Naive thymus-derived CD4-positive, alpha-beta T cell (primary cell): ENCODE measurements around the gene KDM4C. TPM values are rescaled to one million over a fixed set of nuclear protein-coding genes. Genes with fewer than 3 reads are reported as not detected.
A peak's percentile ranks its signal among the peaks of the same experiment; 100 is the strongest.

Source experiments
- ATAC-seq: fragments of 150-1000 bp; cut with Tn5 transposase; 2 replicates; pipeline ENCODE4 v1.10.0; 2021; ENCODE audit warnings: mild to moderate bottlenecking, moderate library complexity
- CTCF ChIA-PET: fragments of 350-600 bp; sonication (Branson Sonifier 250); formaldehyde crosslinking; loops from one replicate; lab custom pipeline; 2021; ENCODE audit warnings: antibody characterized with exemption; lab: Charles Lee
- POLR2A ChIA-PET: fragments of 350-600 bp; sonication (Branson Sonifier 250); formaldehyde crosslinking; loops from one replicate; lab custom pipeline; 2021; ENCODE audit warnings: antibody characterized with exemption, inconsistent platforms; lab: Charles Lee
- DNase-seq, 9 donors: peaks; one replicate each; pipeline versions ENCODE4 v3.0.0 to v3.0.0-alpha.2; 2020 to 2022; ENCODE audit warnings: mixed read lengths in 1 of 9
- H3K27ac ChIP-seq: one replicate; pipeline ENCODE4 v1.7.0; 2013; ENCODE audit warnings: mild to moderate bottlenecking, low read depth, low read length, moderate library complexity
- H3K27me3 ChIP-seq, 2 donors: one replicate each; pipeline ENCODE4 v1.7.0; 2013; ENCODE audit warnings: low read length in 2 of 2, mild to moderate bottlenecking in 2 of 2, moderate library complexity in 2 of 2; ENCODE audit not compliant: control insufficient read depth in 2 of 2, insufficient read depth in 2 of 2
- H3K36me3 ChIP-seq, 3 experiments: 1 replicate in 2 of 3; 2 replicates in 1 of 3; pipeline ENCODE4 v1.7.0; 2013; ENCODE audit warnings: low read length in 3 of 3, mild to moderate bottlenecking in 3 of 3, moderate library complexity in 1 of 3; ENCODE audit not compliant: insufficient read depth in 3 of 3, control insufficient read depth in 2 of 3
- H3K4me1 ChIP-seq, 2 donors: one replicate each; pipeline ENCODE4 v1.7.0; 2013; ENCODE audit warnings: low read length in 2 of 2, mild to moderate bottlenecking in 2 of 2, moderate library complexity in 1 of 2; ENCODE audit not compliant: control insufficient read depth in 2 of 2, insufficient read depth in 2 of 2
- H3K4me3 ChIP-seq: 2 replicates; pipeline ENCODE4 v1.7.0; 2013; ENCODE audit warnings: mild to moderate bottlenecking, low read length
- H3K9me3 ChIP-seq, 3 experiments: 1 replicate in 2 of 3; 2 replicates in 1 of 3; pipeline ENCODE4 v1.7.0; 2013; ENCODE audit warnings: low read length in 3 of 3; ENCODE audit not compliant: control insufficient read depth in 2 of 3
- H3K27ac Mint-ChIP-seq, 9 donors: one replicate each; pipeline ENCODE4 v1.8.0; 2020 to 2022; ENCODE audit warnings: mixed read lengths in 9 of 9, mild to moderate bottlenecking in 8 of 9, moderate library complexity in 5 of 9, inconsistent platforms in 2 of 9
- H3K27me3 Mint-ChIP-seq, 5 donors: one replicate each; pipeline ENCODE4 v1.8.0; 2021 to 2022; ENCODE audit warnings: mixed read lengths in 5 of 5, mild to moderate bottlenecking in 1 of 5
- H3K36me3 Mint-ChIP-seq, 5 donors: one replicate each; pipeline ENCODE4 v1.8.0; 2020 to 2022; ENCODE audit warnings: mixed read lengths in 5 of 5, mild to moderate bottlenecking in 3 of 5, inconsistent platforms in 1 of 5
- H3K4me1 Mint-ChIP-seq, 7 donors: one replicate each; pipeline ENCODE4 v1.8.0; 2020 to 2022; ENCODE audit warnings: mixed read lengths in 7 of 7, mild to moderate bottlenecking in 3 of 7, inconsistent platforms in 1 of 7
- H3K4me3 Mint-ChIP-seq, 10 donors: one replicate each; pipeline ENCODE4 v1.8.0; 2020 to 2022; ENCODE audit warnings: mild to moderate bottlenecking in 10 of 10, mixed read lengths in 10 of 10, moderate library complexity in 6 of 10, inconsistent platforms in 2 of 10
- H3K9me3 Mint-ChIP-seq, 11 donors: one replicate each; pipeline ENCODE4 v1.8.0; 2020 to 2022; ENCODE audit warnings: mixed read lengths in 11 of 11, mild to moderate bottlenecking in 4 of 11, inconsistent platforms in 1 of 11, moderate library complexity in 1 of 11
- intact Hi-C, 2 donors: fragments of 100-400 bp; cut with micrococcal nuclease; formaldehyde crosslinking; loops; one replicate each; pipeline ENCODE4 v1.15.1; 2023
- polyA plus RNA-seq, 2 donors: library from polyadenylated mRNA; unstranded; fragments of 300-500 nt; fragmentation: Illumina TruSeq; gene quantifications; one replicate each; pipeline ENCODE4 v1.2.3, GENCODE V29; 2021
- total RNA-seq, 6 experiments: library from RNA in 5 of 6; stranded (reverse) in 5 of 6; gene quantifications; 1 replicate in 5 of 6; 2 replicates in 1 of 6; pipeline ENCODE4 v1.2.3 and lab custom pipeline; 2021 to 2026

KDM4C gene
- total and polyA plus RNA-seq, 7 experiments from 2014 or later: 38.5 to 100 (median 91.3) TPM

DNA sequence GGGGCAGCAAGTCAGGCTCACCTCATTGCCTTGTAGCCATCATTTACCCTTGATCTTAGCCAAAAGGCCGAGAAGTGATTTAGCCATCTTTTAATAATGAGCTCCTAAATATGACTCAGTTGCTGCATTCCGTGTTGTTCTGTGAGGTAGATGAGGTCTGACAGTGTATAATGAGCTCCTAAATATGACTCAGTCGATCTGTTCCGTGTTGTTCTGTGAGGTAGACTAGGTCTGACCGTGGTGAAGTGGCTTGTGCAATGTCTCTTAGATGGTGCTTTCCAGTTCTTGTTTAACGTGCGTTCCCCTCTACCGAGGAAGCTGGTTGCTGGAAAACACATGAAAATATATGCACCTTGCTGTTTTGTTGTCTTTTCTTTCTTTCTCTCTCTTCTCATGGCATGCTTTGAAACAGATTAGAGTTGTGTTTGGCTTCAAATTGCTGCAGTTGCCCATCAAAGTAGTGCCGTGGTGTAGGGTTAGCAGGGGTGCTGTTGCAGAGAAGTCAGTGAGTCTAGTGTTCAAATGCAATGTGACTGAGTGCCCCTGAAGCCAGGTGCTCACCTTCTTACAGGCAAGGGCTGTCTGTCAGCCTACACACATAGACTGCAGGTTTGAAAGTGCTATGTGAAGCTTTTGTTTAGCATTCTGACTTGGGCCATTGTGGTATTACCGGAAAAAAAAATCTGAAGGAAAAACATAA, 118.6 kb downstream of the KDM4C start:
- POLR2A ChIA-PET: no interaction called here
- Mint-ChIP-seq H3K4me1 (peaks cover 7 to 71% (median 66%) of the 10 kb centered on the region in 7 donors), H3K9me3 (peaks cover 0 to 6% (median 0%) of the 10 kb centered on the region in 11 donors), H3K27me3 (no peaks in the 10 kb centered on the region), H3K27ac (peak overlapping the region in 2 of 9 donors; percentile 17 to 39), H3K36me3 (peaks cover 8 to 56% (median 35%) of the 10 kb centered on the region in 5 donors), H3K4me3 (peak overlapping the region in 1 of 10 donors; percentile 40)
- Histone ChIP-seq H3K4me3 (no peak overlapping the region), H3K27ac (no peak overlapping the region), H3K36me3 (no peaks in the 10 kb centered on the region), H3K4me1 (peaks cover 0 to 7% of the 10 kb centered on the region in 2 donors), H3K9me3 (no peaks in the 10 kb centered on the region), H3K27me3 (no peaks in the 10 kb centered on the region)
- no peak for ATAC-seq
- intact Hi-C loops: no loop called here
- DNase-seq: no peak
- CTCF ChIA-PET: no interaction called here

GRCh38 chr9:6877671-6878161, 119.9 kb downstream of the KDM4C start:
- Histone ChIP-seq H3K27ac (no peak overlapping the region), H3K9me3 (no peaks in the 10 kb centered on the region), H3K4me3 (no peak overlapping the region), H3K36me3 (no peaks in the 10 kb centered on the region), H3K27me3 (no peaks in the 10 kb centered on the region), H3K4me1 (peaks cover 0 to 7% of the 10 kb centered on the region in 2 donors)
- Mint-ChIP-seq H3K27ac (no peak overlapping the region), H3K4me3 (no peak overlapping the region), H3K4me1 (peaks cover 7 to 67% (median 55%) of the 10 kb centered on the region in 7 donors), H3K36me3 (peaks cover 8 to 54% (median 39%) of the 10 kb centered on the region in 5 donors), H3K27me3 (no peaks in the 10 kb centered on the region), H3K9me3 (peaks cover 0 to 6% (median 0%) of the 10 kb centered on the region in 11 donors)
- intact Hi-C loops: no loop called here
- no peak for DNase-seq
- no peak for ATAC-seq
- ChIA-PET POLR2A (no interaction called here), CTCF (interaction anchor here (1.0 kb wide), 1 partner anchor 8 kb away, joined by 3 read pairs; no protein-coding TSS in a partner anchor)

- intact Hi-C loops: no loop called here
- Mint-ChIP-seq H3K9me3 (peaks cover 0 to 6% (median 0%) of the 10 kb centered on the region in 11 donors), H3K36me3 (peaks cover 8 to 52% (median 39%) of the 10 kb centered on the region in 5 donors), H3K4me1 (peaks cover 3 to 54% (median 43%) of the 10 kb centered on the region in 7 donors), H3K27ac (peak overlapping the region in 1 of 9 donors; percentile 12), H3K4me3 (no peak overlapping the region), H3K27me3 (no peaks in the 10 kb centered on the region)
- CTCF ChIA-PET: no interaction called here
- Histone ChIP-seq H3K27ac (no peak overlapping the region), H3K27me3 (no peaks in the 10 kb centered on the region), H3K36me3 (no peaks in the 10 kb centered on the region), H3K9me3 (no peaks in the 10 kb centered on the region), H3K4me1 (no peaks in the 10 kb centered on the region), H3K4me3 (no peak overlapping the region)
- ATAC-seq (no peak), DNase-seq (no peak)
- POLR2A ChIA-PET: no interaction called here
These were observed 122.9 kb downstream of the KDM4C start for GRCh38 chr9:6880626-6881025.

- ATAC-seq (no peak), DNase-seq (no peak)
- peaks cover 4 to 51% (median 46%) of the 10 kb centered on the region in 5 donors for H3K36me3 Mint-ChIP-seq
- H3K27ac ChIP-seq: no peak overlapping the region
- H3K4me3 Mint-ChIP-seq: no peak overlapping the region
- no peak overlapping the region for H3K4me3 ChIP-seq
- H3K9me3 Mint-ChIP-seq: no peaks in the 10 kb centered on the region
- POLR2A ChIA-PET: no interaction called here
- H3K27me3 Mint-ChIP-seq: no peaks in the 10 kb centered on the region
- no peaks in the 10 kb centered on the region for H3K9me3 ChIP-seq
- H3K27me3 ChIP-seq: no peaks in the 10 kb centered on the region
- CTCF ChIA-PET: no interaction called here
- intact Hi-C loops: no loop called here
- no peaks in the 10 kb centered on the region for H3K4me1 ChIP-seq
- H3K4me1 Mint-ChIP-seq: peaks cover 0 to 36% (median 20%) of the 10 kb centered on the region in 7 donors
- H3K27ac Mint-ChIP-seq: no peak overlapping the region
- H3K36me3 ChIP-seq: peaks cover 0 to 8% (median 0%) of the 10 kb centered on the region in 3 experiments
These were observed 126.3 kb downstream of the KDM4C start for GRCh38 chr9:6884101-6884500.

DNA sequence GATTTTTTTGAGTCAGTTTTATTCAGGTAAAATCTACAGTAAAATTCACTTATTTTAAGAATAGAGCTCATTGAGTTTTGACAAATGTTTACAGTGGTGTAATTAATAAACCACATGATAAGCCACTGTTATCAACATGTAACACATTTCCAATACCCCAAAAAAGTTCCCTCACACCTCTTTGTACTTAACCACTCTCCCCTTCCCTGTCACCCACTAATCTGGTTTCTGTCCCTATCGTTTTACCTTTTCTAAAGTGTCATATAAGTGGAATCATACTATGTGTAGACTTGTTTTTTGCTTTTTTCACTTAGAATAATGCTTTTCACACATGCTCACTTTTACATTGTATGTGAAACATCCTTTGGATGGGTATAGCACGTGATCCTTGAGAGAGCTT, 127.2 kb downstream of the KDM4C start:
- H3K9me3 ChIP-seq: no peaks in the 10 kb centered on the region
- Mint-ChIP-seq H3K9me3 (no peaks in the 10 kb centered on the region), H3K4me1 (peaks cover under 1 to 42% (median 27%) of the 10 kb centered on the region in 7 donors), H3K27me3 (no peaks in the 10 kb centered on the region), H3K4me3 (no peak overlapping the region), H3K36me3 (peaks cover 12 to 57% (median 54%) of the 10 kb centered on the region in 5 donors), H3K27ac (no peak overlapping the region)
- H3K36me3 ChIP-seq: peaks cover 0 to 13% (median 0%) of the 10 kb centered on the region in 3 experiments
- CTCF ChIA-PET: interaction anchor here (0.6 to 0.7 kb wide), 2 partner anchors 121 to 1051 kb away, joined by 3 read pairs; no protein-coding TSS in a partner anchor
- no peak for DNase-seq
- H3K4me3 ChIP-seq: no peak overlapping the region
- intact Hi-C loops: no loop called here
- H3K4me1 ChIP-seq: no peaks in the 10 kb centered on the region
- no peaks in the 10 kb centered on the region for H3K27me3 ChIP-seq
- POLR2A ChIA-PET: no interaction called here
- H3K27ac ChIP-seq: no peak overlapping the region
- ATAC-seq: no peak

GRCh38 chr9:6887051-6887450, 129.3 kb downstream of the KDM4C start:
- H3K27ac ChIP-seq: no peak overlapping the region
- H3K4me1 ChIP-seq: no peaks in the 10 kb centered on the region
- H3K27me3 Mint-ChIP-seq: no peaks in the 10 kb centered on the region
- ChIA-PET CTCF (no interaction called here), POLR2A (no interaction called here)
- peaks cover 12 to 59% (median 49%) of the 10 kb centered on the region in 5 donors for H3K36me3 Mint-ChIP-seq
- no peak overlapping the region for H3K4me3 ChIP-seq
- H3K36me3 ChIP-seq: peaks cover 0 to 13% (median 3%) of the 10 kb centered on the region in 3 experiments
- peaks cover 4 to 49% (median 37%) of the 10 kb centered on the region in 7 donors for H3K4me1 Mint-ChIP-seq
- no peaks in the 10 kb centered on the region for H3K27me3 ChIP-seq
- no peaks in the 10 kb centered on the region for H3K9me3 Mint-ChIP-seq
- no peak overlapping the region for H3K4me3 Mint-ChIP-seq
- DNase-seq (no peak), ATAC-seq (no peak)
- intact Hi-C loops: no loop called here
- H3K27ac Mint-ChIP-seq: peak overlapping the region in 3 of 9 donors; percentile 5 to 72 (median 19)
- H3K9me3 ChIP-seq: no peaks in the 10 kb centered on the region
